Measurements from ENCODE around the gene CTDNEP1. TPM values are rescaled to one million over a fixed set of nuclear protein-coding genes. Genes with fewer than 3 reads are reported as not detected.

The CTDNEP1 gene
- total RNA-seq, 1 donor from 2014 or later: 165 TPM

GRCh38 chr17:7195971-7196370 is 55.6 kb downstream of the CTDNEP1 start:
- no peak overlapping the region for H3K4me3 Mint-ChIP-seq
- ChIA-PET POLR2A (no interaction called here), CTCF (no interaction called here)
- H3K36me3 Mint-ChIP-seq (ENCODE audit: low read depth): no peaks in the 10 kb centered on the region
- no peak overlapping the region for H3K27ac Mint-ChIP-seq
- intact Hi-C loops (cut with micrococcal nuclease): no loop called here
- TF ChIP-seq CTCF (IDR thresholded peaks at IDR 0.05): no peak
- H3K27me3 Mint-ChIP-seq: no peaks in the 10 kb centered on the region
- DNase-seq: no peak
- no peaks in the 10 kb centered on the region for H3K4me1 Mint-ChIP-seq
- H3K9me3 Mint-ChIP-seq: no peaks in the 10 kb centered on the region
- ATAC-seq (ENCODE audit: low read depth): no peak

Other genes starting within 250 kb of the CTDNEP1 start
- 130 and 140 TPM in 2 replicates for gene RNASEK, start 239.1 kb downstream of the CTDNEP1 start, total RNA-seq
- 0.31 and 0.88 TPM in 2 replicates for gene BCL6B, start 228.7 kb downstream of the CTDNEP1 start, total RNA-seq
- 10.4 and 11.8 TPM in 2 replicates for gene SLC16A13, start 215.7 kb downstream of the CTDNEP1 start, total RNA-seq
- 3.6 and 4.2 TPM in 2 replicates for gene SLC16A11, start 207.6 kb downstream of the CTDNEP1 start, total RNA-seq
- gene CLEC10A, start 171.5 kb downstream of the CTDNEP1 start, total RNA-seq: not detected in 2 replicates
- gene ASGR2, start 136.9 kb downstream of the CTDNEP1 start, total RNA-seq: not detected in 2 replicates
- not detected in 2 replicates for gene ASGR1, start 72.4 kb downstream of the CTDNEP1 start, total RNA-seq
- gene DLG4, start 31.9 kb downstream of the CTDNEP1 start, total RNA-seq: 3.9 and 5.0 TPM in 2 replicates
- gene ACADVL, start 31.8 kb downstream of the CTDNEP1 start, total RNA-seq: 438 and 469 TPM in 2 replicates
- gene DVL2, start 17.2 kb downstream of the CTDNEP1 start, total RNA-seq: 56.1 and 64.6 TPM in 2 replicates
- gene PHF23, start 12.3 kb downstream of the CTDNEP1 start, total RNA-seq: 45.5 and 46.6 TPM in 2 replicates
- gene GABARAP, start 9.3 kb downstream of the CTDNEP1 start, total RNA-seq: 291 and 325 TPM in 2 replicates
- gene ELP5, start 481 bp upstream of the CTDNEP1 start, total RNA-seq: 49.2 and 53.6 TPM in 2 replicates
- 1.1 and 1.8 TPM in 2 replicates for gene CLDN7, start 10.7 kb upstream of the CTDNEP1 start, total RNA-seq
- gene SLC2A4, start 30.0 kb upstream of the CTDNEP1 start, total RNA-seq: not detected in 2 replicates
- gene YBX2, start 42.9 kb upstream of the CTDNEP1 start, total RNA-seq: 0.16 TPM in 1 of 2 replicates, not detected in the other
- 656 and 664 TPM in 2 replicates for gene EIF5A, start 55.9 kb upstream of the CTDNEP1 start, total RNA-seq
- gene GPS2, start 63.6 kb upstream of the CTDNEP1 start, total RNA-seq: 105 and 115 TPM in 2 replicates
- 52.8 and 60.1 TPM in 2 replicates for gene NEURL4, start 77.6 kb upstream of the CTDNEP1 start, total RNA-seq
- gene ACAP1, start 84.8 kb upstream of the CTDNEP1 start, total RNA-seq: 298 and 328 TPM in 2 replicates
- 7.2 and 7.8 TPM in 2 replicates for gene KCTD11, start 100.4 kb upstream of the CTDNEP1 start, total RNA-seq
- gene TMEM95, start 103.4 kb upstream of the CTDNEP1 start, total RNA-seq: not detected in 2 replicates
- gene TNK1, start 129.4 kb upstream of the CTDNEP1 start, total RNA-seq: 3.5 and 5.8 TPM in 2 replicates
- 31.7 and 35.2 TPM in 2 replicates for gene PLSCR3, start 142.8 kb upstream of the CTDNEP1 start, total RNA-seq
- 98.2 and 117 TPM in 2 replicates for gene TMEM256, start 152.4 kb upstream of the CTDNEP1 start, total RNA-seq
- 0.66 and 1.1 TPM in 2 replicates for gene NLGN2, start 156.1 kb upstream of the CTDNEP1 start, total RNA-seq
- gene SPEM1, start 168.6 kb upstream of the CTDNEP1 start, total RNA-seq: not detected in 2 replicates
- gene SPEM2, start 173.9 kb upstream of the CTDNEP1 start, total RNA-seq: not detected in 2 replicates
- not detected in 2 replicates for gene SPEM3, start 177.1 kb upstream of the CTDNEP1 start, total RNA-seq
- 13.4 and 14.8 TPM in 2 replicates for gene TMEM102, start 183.7 kb upstream of the CTDNEP1 start, total RNA-seq
- 1.3 and 2.8 TPM in 2 replicates for gene FGF11, start 187.8 kb upstream of the CTDNEP1 start, total RNA-seq
- gene CHRNB1, start 193.3 kb upstream of the CTDNEP1 start, total RNA-seq: 5.9 and 6.0 TPM in 2 replicates
- gene ZBTB4, start 227.9 kb upstream of the CTDNEP1 start, total RNA-seq: 28.8 and 30.5 TPM in 2 replicates
- not detected in 2 replicates for gene SLC35G6, start 229.7 kb upstream of the CTDNEP1 start, total RNA-seq
- 148 and 162 TPM in 2 replicates for gene POLR2A, start 232.6 kb upstream of the CTDNEP1 start, total RNA-seq

Measured in activated B cell treated with CpG ODN at 0.5 μM for 24 hours (primary cell).